Esophagus mucosa (tissue), 1 donor: ENCODE data around the gene SEPSECS. TPM values are rescaled to one million over a fixed set of nuclear protein-coding genes. Genes with fewer than 3 reads are reported as not detected.

Experiments used
- ATAC-seq: fragments of 200-7000 bp; cut with Tn5 transposase; one replicate; pipeline ENCODE4 v1.9.1; 2020
- total RNA-seq: library from RNA; stranded (reverse); gene quantifications from one replicate; pipeline ENCODE4 v1.2.4, GENCODE V29; 2023
- donor health status: DM: yes; HTN: yes; CAD: no.

The SEPSECS gene
- total RNA-seq, 1 donor from 2014 or later, result 4.4 TPM

GRCh38 chr4:25154594-25155265 is 5.5 kb downstream of the SEPSECS start:
- no peak for ATAC-seq

GRCh38 chr4:25146076-25146475 is 14.2 kb downstream of the SEPSECS start:
- no peak for ATAC-seq

- no peak for ATAC-seq
Observed at GRCh38 chr4:25144870-25145481, 15.3 kb downstream of the SEPSECS start.

DNA sequence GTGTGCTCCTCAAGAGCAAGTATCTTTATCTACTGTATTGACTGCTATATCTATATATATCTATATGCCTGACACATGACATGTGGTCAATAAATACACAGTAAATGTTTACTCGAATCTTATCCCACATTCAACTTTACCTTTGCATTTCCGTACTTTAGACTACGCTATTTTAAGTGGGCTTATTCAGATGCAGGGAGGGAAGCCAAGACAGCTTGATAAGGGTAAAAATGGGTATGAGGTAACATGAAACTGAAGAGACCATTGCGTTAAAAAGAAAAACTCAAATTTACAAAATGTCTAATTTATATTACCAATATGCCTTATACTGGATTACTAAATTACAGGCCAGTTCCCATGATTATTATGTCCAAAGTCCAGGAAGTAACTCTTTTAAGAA is 17.8 kb downstream of the SEPSECS start:
- ATAC-seq, result no peak

DNA sequence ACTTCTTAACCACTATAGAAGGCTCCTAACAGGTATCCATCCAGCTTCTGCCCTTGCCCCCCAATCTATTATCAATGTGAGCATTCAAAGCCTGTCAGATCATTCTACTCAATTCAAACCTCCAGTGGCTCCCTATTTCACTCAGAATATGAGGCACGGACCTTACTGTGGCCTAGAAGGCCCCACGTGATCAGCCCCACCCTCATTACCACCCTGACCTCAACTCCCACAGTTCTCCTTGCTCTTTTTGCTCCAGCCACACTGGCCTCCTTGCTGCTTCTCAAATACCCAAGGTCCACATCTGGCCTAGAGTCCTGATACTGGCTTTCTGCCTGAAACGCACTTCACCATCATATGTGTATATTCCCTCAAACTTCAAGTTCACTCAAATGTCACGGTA is 18.7 kb downstream of the SEPSECS start:
- no peak for ATAC-seq

GRCh38 chr4:25133132-25133531 is 27.1 kb downstream of the SEPSECS start:
- ATAC-seq, result no peak

GRCh38 chr4:25131926-25132325 is 28.3 kb downstream of the SEPSECS start:
- ATAC-seq, result no peak

- ATAC-seq, result no peak
Observed at GRCh38 chr4:25131381-25131780, 28.9 kb downstream of the SEPSECS start.

GRCh38 chr4:25129917-25130316 is 30.3 kb downstream of the SEPSECS start:
- ATAC-seq, result no peak

- ATAC-seq, result no peak
Observed at GRCh38 chr4:25128671-25129070, 31.6 kb downstream of the SEPSECS start.

- no peak for ATAC-seq
Observed at GRCh38 chr4:25123236-25123635, 37.0 kb downstream of the SEPSECS start.

- no peak for ATAC-seq
Observed at GRCh38 chr4:25120146-25120940, 39.9 kb downstream of the SEPSECS start.

- no peak for ATAC-seq
Observed at GRCh38 chr4:25117716-25118472, 42.4 kb downstream of the SEPSECS start.

- no peak for ATAC-seq
Observed at GRCh38 chr4:25117274-25117673, 43.0 kb downstream of the SEPSECS start.

- ATAC-seq, result no peak
Observed at GRCh38 chr4:25113915-25114904, 46.0 kb downstream of the SEPSECS start.

DNA sequence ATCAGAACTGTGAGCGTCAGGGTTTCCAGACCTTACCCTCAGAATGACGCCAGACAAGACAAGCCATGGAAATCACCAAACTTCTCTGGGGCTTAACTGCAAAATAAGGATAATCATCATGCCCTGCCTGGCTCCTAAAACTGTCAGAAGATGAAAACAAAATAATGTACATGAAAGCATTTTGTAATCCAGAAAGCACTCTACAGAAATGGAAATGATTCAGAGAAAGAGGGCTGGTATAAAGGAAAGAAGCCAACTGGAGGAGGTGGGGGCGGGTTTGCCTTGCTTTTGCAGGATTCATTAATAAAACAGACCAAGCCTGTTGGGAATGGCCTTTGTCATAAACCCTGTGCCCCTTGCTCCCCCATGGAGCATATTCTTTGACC is 47.3 kb downstream of the SEPSECS start:
- ATAC-seq, result no peak

DNA sequence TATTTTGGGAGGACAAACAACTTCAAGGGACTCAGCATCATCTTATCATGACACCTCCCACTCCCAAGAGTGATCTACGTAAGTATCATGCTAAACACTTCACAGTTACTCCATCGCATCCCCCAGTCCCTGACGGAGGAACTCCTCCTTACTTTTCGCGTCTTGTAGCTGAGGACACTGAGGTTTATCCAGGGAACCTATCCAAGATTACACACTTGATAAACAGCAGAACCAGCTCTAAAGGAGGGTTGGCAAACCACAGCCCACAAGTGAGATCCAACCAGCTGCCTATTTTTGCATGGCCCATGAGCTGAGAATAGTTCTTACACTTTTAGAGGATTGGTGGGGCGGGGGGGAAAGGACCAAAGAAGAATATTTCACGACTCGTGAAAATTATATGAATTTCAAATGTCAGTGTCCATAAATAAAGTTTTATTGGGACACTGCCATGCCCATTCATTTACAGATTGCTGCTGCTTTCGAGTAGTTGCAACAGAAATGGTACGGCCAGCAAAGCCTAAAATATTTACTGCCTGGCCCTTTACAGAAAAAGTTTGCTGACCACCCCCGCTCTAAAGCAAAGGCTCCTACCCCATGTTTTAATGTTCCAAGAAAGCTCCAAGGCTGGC is 47.8 kb downstream of the SEPSECS start:
- no peak for ATAC-seq

GRCh38 chr4:25111648-25112196 is 48.5 kb downstream of the SEPSECS start:
- no peak for ATAC-seq

DNA sequence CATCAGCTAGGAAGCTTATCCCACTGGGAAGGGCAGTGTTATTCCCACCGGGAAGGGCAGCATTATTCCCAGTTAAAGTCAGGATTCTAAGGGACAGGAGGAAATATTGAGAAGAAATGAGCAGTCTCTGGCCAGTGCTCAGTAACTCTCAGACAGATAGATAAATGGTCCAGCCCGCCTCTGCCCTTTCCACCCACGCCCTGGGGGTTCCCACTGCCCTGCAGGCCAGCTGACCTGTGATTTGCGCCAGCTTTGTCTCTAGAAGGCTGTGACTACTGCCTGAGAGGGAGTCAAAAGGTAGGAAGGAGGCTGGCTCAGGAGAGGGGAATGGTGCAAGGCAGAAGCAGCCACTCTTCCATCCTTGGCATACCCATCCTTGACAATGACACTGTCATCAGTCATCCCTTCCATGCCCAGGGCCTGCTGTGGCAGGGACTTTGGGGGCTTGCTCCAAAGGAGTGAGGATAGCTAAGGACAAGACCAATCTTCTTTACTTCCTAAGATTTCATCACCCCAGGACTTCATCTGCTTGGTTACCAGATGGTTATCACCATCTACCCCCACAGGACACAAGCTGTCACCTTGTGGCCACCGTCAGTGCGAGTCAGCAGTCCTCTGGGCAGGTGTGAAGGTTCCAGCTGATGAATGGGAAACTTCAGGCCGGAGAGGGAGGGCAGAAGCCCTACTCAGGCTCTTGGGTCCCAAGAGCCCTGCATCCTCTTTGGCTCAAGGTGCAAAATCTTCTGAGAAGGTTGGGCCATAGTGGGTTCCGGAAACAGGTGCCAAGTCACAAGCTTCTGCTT is 49.5 kb downstream of the SEPSECS start:
- ATAC-seq, result no peak

DNA sequence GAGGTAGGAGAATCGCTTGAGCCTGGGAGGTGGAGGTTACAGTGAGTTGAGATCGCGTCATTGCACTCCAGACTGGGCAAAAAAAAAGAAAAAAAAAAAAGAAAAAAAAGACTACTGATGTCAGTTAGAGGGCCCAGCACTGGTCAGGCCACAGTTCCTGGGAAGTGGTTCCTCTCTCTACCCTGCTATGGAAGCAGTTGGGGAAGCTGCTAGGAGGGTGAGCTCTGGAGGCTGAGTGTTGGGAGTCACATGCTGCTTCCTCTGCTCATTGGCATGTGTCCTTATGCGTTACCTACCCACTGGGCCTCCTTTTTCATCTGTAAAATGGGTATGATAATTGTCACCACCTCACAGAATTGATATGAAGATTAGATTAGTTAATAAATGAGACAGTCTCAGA is 50.7 kb downstream of the SEPSECS start:
- no peak for ATAC-seq
